NCI-H1930 (cell line): ENCODE data around the gene TBC1D17.
"Not testable (repeated sequence)": the region's sequence is repeated elsewhere in the genome, so short reads cannot be mapped to it uniquely, and the experiment has no call there.

ENCODE experiments used
- DNase-seq, 2 experiments: peaks; one replicate each; lab custom pipeline; 2025; lab: John Stamatoyannopoulos, UW

Gene TBC1D17

GRCh38 chr19:49921871-49922795 is 44.6 kb downstream of the TBC1D17 start:
- no peak for DNase-seq

- DNase-seq, result no peak
Observed at GRCh38 chr19:49923055-49924003, 45.8 kb downstream of the TBC1D17 start.

GRCh38 chr19:49924004-49924880 is 46.7 kb downstream of the TBC1D17 start:
- DNase-seq, result peak; percentile 17 to 88

DNA sequence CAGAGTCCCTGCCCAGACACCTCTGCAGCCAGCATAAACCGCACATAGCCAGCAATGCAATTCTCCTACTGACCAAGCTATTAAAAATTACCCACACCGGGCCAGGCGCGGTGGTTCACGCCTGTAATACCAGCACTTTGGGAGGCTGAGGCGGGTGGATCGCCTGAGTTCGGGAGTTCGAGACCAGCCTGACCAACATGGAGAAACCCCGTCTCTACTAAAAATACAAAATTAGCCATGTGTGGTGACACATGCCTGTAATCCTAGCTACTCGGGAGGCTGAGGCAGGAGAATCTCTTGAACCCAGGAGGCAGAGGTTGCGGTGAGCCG is 47.3 kb downstream of the TBC1D17 start:
- not testable (repeated sequence) for DNase-seq

- no peak for DNase-seq
Observed at GRCh38 chr19:49925486-49925885, 48.0 kb downstream of the TBC1D17 start.

DNA sequence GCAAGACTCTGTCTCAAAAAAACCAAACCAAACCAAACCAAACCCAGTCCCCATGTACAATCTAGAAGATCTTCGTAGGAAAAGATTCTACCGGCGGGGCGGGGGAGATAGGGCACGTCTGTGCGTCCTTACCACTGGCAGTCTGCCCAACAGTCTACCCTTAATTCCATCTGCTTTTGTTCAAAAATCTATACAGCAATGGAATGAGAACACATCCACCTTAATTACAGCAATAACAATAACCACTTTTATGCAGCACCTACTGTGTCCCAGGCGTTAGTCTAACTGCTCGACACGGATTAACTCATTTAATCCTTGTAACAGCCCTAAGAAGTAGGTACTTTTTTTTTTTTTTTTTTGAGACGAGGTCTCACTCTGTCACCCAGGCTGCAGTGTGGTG is 49.0 kb downstream of the TBC1D17 start:
- no peak for DNase-seq

DNA sequence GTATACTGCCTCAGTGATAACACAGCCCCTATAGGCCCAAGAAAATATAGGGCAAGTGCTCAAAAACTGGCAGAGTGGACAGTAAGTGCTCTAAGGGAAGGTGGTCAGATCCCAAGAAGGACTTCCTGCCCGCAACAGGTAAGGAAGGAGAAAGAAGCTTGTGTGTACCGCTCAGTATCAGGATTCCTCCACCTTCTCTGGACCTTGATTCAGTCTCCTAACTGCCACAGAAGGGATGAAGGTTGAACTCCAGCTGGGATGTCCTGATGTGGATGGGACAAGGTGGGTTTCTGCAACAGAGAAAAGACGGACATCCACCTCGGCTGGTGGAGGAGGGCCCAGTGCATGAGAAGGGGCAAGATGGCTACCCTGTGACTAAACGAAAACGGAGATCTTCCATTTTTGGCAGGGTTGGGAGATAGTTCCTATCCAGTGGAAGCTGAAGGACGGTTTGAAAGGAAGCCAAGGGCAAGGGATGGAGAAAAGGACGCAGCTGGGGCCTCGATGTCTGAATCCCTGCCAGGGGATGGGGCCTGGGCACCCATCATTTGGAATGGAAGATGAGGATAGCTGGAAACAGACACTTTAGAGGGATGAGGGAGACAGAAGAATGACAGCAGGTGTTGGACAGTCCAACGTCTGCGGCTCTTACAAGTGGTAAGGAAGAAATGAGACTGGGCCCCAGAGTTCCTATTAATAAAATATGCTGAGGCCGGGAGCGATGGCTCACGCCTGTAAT is 50.2 kb downstream of the TBC1D17 start:
- DNase-seq, result no peak

DNA sequence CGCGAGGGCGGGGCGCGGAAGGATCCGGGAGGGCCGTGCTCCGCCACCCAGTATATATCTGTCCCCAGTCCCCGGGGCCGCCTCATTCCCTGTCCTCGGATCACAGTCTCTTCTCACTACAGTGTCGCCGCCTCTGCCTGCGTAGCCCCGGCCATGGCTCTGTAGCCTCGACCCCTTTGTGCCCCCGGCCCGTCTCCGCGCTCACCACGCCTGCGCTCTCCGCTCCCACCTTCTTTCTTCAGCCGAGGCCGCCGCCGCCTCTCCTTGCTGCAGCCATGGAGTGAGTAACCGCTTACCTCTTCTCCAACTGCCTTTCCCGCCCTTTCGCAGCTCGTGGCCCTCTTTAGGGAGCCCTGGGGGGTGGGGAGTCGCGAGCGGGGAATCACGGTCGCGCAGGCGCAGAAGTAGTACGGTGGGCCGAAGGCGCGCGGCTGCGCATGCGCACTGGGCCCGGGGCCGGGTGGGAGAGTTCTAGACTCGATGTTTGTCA is 51.7 kb downstream of the TBC1D17 start, which contains the start of the genes ATF5 and NUP62:
ATF5 (plus strand) TSS at position 85 of the 490 bp plus-strand sequence. CDS start 1,646 bp downstream, outside the sequence.
NUP62 (minus strand) TSS at position 384 of the 490 bp plus-strand sequence. CDS start 19,697 bp downstream, outside the sequence.
- peak; percentile 91 to 95 for DNase-seq

DNA sequence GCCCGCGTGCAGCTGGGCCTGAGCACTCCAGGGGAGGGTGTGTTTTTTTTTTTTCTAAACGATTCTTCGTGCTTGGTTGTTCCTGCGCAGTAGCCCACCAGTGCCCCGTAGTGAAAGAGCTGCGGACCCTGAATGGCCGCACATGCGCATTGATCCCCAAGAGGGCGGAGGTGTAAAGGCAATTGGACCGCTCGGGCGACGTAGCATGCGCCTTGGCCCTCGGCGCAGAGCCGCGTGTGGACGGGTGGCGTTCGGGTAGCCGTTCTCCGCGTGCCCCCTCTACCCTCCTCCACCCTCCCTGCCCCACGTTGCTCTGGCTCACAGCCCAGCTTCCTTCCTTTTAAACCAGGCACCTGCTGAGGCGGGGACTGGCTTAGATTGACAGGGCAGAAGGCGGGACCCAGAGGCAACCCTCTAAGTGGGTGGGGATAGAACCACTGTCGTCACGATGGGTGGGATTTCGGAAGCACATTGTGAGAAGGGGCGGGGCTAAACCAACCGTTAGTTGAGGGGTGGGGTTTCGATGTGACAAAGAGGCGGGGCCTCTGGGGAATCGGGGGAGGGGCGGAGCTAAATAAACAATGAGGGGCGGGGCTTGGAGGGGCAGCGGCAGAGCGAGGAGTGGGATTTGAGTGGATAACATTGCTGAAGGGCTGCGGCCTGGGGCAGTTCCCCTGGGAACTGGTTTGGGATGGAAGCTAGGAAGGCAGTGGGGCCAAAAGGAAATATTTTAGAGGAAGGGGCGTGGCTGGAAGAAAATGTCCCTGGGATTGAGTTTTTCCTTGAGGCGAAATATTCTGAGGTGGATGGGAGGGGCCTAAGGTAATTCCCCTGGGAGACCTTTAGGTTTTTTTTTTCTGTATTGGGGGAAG is 52.3 kb downstream of the TBC1D17 start:
- peak; percentile 91 to 98 for DNase-seq

DNA sequence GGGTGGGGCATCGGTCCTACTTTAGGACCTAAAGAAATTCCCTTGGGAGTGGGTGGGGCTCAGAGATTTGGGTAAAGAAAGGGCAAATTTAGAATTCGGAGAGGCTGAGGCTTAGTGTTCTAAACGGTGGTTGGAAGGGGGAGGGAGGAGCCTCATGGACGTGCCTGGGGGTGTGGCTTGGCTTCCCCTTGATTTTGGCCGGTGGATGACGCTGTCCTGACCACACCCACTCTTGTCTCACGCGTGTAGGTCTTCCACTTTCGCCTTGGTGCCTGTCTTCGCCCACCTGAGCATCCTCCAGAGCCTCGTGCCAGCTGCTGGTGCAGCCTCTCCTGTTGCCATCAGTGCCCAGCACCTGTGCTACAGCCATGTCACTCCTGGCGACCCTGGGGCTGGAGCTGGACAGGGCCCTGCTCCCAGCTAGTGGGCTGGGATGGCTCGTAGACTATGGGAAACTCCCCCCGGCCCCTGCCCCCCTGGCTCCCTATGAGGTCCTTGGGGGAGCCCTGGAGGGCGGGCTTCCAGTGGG is 53.0 kb downstream of the TBC1D17 start:
- peak; percentile 58 to 61 for DNase-seq

- DNase-seq, result no peak
Observed at GRCh38 chr19:49931293-49932040, 54.0 kb downstream of the TBC1D17 start.

DNA sequence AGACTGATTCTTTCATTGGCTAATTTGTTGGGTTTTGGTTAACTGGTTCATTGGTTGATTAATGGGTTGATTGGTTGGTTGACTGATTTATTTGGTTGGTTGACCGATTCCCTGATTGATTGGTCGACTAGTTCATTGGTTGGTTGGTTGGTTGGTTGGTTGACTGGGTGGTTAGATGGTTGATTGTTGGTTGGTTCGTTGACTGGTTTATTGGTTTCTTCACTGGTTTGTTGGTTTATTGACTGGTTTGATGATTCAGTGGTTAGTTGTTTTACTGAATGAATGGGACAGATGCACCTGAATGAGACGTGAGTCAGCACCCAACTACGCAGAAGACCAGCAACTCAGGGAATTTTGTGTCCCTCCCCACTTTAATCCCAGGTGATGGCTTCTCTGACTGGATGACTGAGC is 54.5 kb downstream of the TBC1D17 start:
- DNase-seq, result no peak

- no peak for DNase-seq
Observed at GRCh38 chr19:49932731-49933131, 55.2 kb downstream of the TBC1D17 start.

GRCh38 chr19:49933643-49934042 is 56.1 kb downstream of the TBC1D17 start:
- no peak for DNase-seq

DNA sequence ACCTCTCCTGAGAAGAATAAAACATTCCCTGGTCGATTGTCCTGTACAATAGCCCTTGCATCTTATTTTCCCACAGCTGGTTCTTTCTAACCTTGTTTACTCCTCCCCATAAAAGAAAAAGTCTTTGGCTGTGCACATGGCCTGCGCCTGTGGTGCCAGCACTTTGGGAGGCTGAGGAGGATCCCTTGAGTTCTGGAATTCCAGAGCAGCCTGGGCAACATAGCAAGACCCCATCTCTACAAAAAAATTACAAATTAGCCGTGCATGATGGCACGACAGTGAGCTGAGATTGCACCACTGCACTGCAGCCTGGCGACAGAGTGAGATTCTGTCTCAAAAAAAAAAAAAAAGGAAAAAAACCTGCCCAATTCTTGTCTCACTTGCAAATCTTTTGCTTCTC is 59.0 kb downstream of the TBC1D17 start:
- DNase-seq, result no peak

DNA sequence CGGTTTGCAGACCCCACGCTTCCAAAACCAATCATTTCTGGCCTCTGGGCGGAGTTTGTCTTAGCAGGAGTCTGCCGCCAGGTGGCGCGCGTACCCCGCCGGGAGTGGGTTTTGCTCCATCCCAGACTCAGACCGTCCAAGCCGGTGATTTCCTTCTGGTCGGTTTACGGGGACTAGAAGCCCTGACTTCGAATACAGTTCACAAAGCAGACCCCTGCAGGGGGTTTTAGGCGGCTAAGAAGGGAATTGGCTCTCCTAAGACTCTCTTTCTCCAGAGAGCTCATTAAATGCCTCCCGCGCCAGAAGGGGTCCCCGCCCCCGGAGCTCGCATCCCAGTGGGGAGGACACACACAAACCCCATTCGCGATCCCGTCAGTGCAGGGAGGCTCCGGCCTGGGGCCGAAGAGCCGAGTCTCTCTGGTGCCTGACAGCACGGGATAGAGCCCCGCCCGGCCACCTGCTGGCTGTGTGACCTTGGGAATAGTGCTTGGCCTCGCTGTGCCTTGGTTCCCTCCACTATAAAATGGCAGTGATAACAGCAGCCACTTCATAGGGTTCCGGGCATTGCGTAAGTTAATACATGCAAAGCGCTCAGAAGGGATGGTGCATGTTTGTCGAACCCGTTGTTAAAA is 60.4 kb downstream of the TBC1D17 start:
- DNase-seq, result peak; percentile 61 to 87
